HEK293 (cell line): Measurements from ENCODE around the gene MBNL2.
A peak's percentile ranks its signal among the peaks of the same experiment; 100 is the strongest.
"Not testable (repeated sequence)": the region's sequence is repeated elsewhere in the genome, so short reads cannot be mapped to it uniquely, and the experiment has no call there.

Experiments used
- CTCF ChIA-PET: fragments of 350-600 bp; formaldehyde crosslinking; extraction: SDS; loops from one replicate; lab custom pipeline; 2021; ENCODE audit warnings: antibody characterized with exemption; lab: Yijun Ruan, JAX
- POLR2A ChIA-PET: fragments of 300-600 bp; formaldehyde crosslinking; extraction: SDS; loops from one replicate; lab custom pipeline; 2020; ENCODE audit warnings: antibody characterized with exemption, inconsistent platforms; lab: Yijun Ruan, JAX
- H3K27ac ChIP-seq: fragments of 200-500 bp; sonication (Bioruptor generic); 2 replicates; pipeline ENCODE4 v1.5.1; 2014; ENCODE audit warnings: low read depth, low read length, control low read depth, inconsistent platforms; ENCODE audit errors: extremely low read depth
- H3K36me3 ChIP-seq, 2 experiments: fragments of 200-500 bp in 1 of 2; sonication (Bioruptor generic) in 1 of 2; 1 replicate in 1 of 2; 2 replicates in 1 of 2; pipeline ENCODE4 v1.5.1; 2014 to 2017; ENCODE audit warnings: inconsistent platforms in 2 of 2, low read length in 2 of 2; ENCODE audit not compliant: control insufficient read depth in 2 of 2, insufficient read depth in 1 of 2
- H3K4me1 ChIP-seq: fragments of 200-500 bp; sonication (Bioruptor generic); 2 replicates; pipeline ENCODE4 v1.5.1; 2014; ENCODE audit warnings: mild to moderate bottlenecking, low read length, inconsistent platforms; ENCODE audit not compliant: control insufficient read depth, insufficient read depth
- H3K4me3 ChIP-seq: 2 replicates; pipeline ENCODE4 v1.5.1; 2011; ENCODE audit warnings: low read depth, mild to moderate bottlenecking, control low read depth, low read length, moderate library complexity
- H3K9me3 ChIP-seq: fragments of 200-500 bp; sonication (Bioruptor generic); 2 replicates; pipeline ENCODE4 v1.5.1; 2014; ENCODE audit warnings: low read depth, low read length, inconsistent platforms; ENCODE audit not compliant: control insufficient read depth, insufficient read depth
- MZF1 ChIP-seq: fragments of 450-650 bp; formaldehyde crosslinking; IDR thresholded peaks from 2 replicates; pipeline ENCODE4 v1.5.1; 2017; ENCODE audit warnings: missing biosample characterization, missing genetic modification characterization, borderline replicate concordance
- SALL2 ChIP-seq: fragments of 450-650 bp; formaldehyde crosslinking; IDR thresholded peaks from 2 replicates; pipeline ENCODE4 v1.5.0; 2017; ENCODE audit warnings: missing biosample characterization, mild to moderate bottlenecking, missing genetic modification characterization, borderline replicate concordance
- SCRT2 ChIP-seq: fragments of 450-650 bp; formaldehyde crosslinking; IDR thresholded peaks from 2 replicates; pipeline ENCODE4 v1.5.1; 2016; ENCODE audit warnings: missing biosample characterization, missing genetic modification characterization
- SP2 ChIP-seq: fragments of 450-650 bp; formaldehyde crosslinking; IDR thresholded peaks from 2 replicates; pipeline ENCODE4 v1.5.1; 2016; ENCODE audit warnings: missing biosample characterization, missing genetic modification characterization
- WT1 ChIP-seq: fragments of 450-650 bp; formaldehyde crosslinking; IDR thresholded peaks from 2 replicates; pipeline ENCODE4 v1.5.1; 2016; ENCODE audit warnings: missing biosample characterization, missing genetic modification characterization
- YY1 ChIP-seq: fragments of 450-650 bp; formaldehyde crosslinking; IDR thresholded peaks from 2 replicates; pipeline ENCODE4 v1.5.1; 2018; ENCODE audit warnings: missing biosample characterization, missing genetic modification characterization
- ZBTB6 ChIP-seq: fragments of 450-650 bp; formaldehyde crosslinking; IDR thresholded peaks from 2 replicates; pipeline ENCODE4 v1.5.1; 2017; ENCODE audit warnings: missing biosample characterization, missing genetic modification characterization
- ZNF10 ChIP-seq: fragments of 450-650 bp; formaldehyde crosslinking; IDR thresholded peaks from 2 replicates; pipeline ENCODE4 v1.5.1; 2017; ENCODE audit warnings: missing biosample characterization, missing genetic modification characterization
- ZNF114 ChIP-seq: fragments of 450-650 bp; formaldehyde crosslinking; IDR thresholded peaks from 2 replicates; pipeline ENCODE4 v1.5.0; 2017; ENCODE audit warnings: missing biosample characterization, missing genetic modification characterization
- ZNF140 ChIP-seq: fragments of 450-650 bp; formaldehyde crosslinking; IDR thresholded peaks from 2 replicates; pipeline ENCODE4 v1.5.1; 2016; ENCODE audit warnings: missing biosample characterization, missing genetic modification characterization
- ZNF184 ChIP-seq: fragments of 450-650 bp; IDR thresholded peaks from 2 replicates; pipeline ENCODE4 v1.5.1; 2018; ENCODE audit warnings: missing biosample characterization, mild to moderate bottlenecking, missing genetic modification characterization
- ZNF223 ChIP-seq: fragments of 450-650 bp; formaldehyde crosslinking; IDR thresholded peaks from 2 replicates; pipeline ENCODE4 v1.5.1; 2016; ENCODE audit warnings: missing biosample characterization, missing genetic modification characterization
- ZNF23 ChIP-seq: fragments of 450-650 bp; formaldehyde crosslinking; IDR thresholded peaks from 2 replicates; pipeline ENCODE4 v1.5.1; 2016; ENCODE audit warnings: missing biosample characterization, missing genetic modification characterization, borderline replicate concordance
- ZNF324 ChIP-seq: fragments of 450-650 bp; formaldehyde crosslinking; IDR thresholded peaks from 2 replicates; pipeline ENCODE4 v1.5.1; 2016; ENCODE audit warnings: missing biosample characterization, missing genetic modification characterization
- ZNF530 ChIP-seq: fragments of 450-650 bp; formaldehyde crosslinking; IDR thresholded peaks from 2 replicates; pipeline ENCODE4 v1.5.1; 2016; ENCODE audit warnings: low read depth, missing biosample characterization, missing genetic modification characterization
- ZNF692 ChIP-seq: fragments of 450-650 bp; formaldehyde crosslinking; IDR thresholded peaks from 2 replicates; pipeline ENCODE4 v1.5.1; 2016; ENCODE audit warnings: missing biosample characterization, missing genetic modification characterization
- ZSCAN16 ChIP-seq: fragments of 450-650 bp; formaldehyde crosslinking; IDR thresholded peaks from 2 replicates; pipeline ENCODE4 v1.5.1; 2016; ENCODE audit warnings: missing biosample characterization, missing genetic modification characterization
- TF ChIP-seq, protein P1 (sequence below): fragments of 450-650 bp; formaldehyde crosslinking; optimal IDR thresholded peaks from 2 replicates; pipeline ENCODE3; 2016; ENCODE audit warnings: missing biosample characterization, mild to moderate bottlenecking, missing genetic modification characterization
- TF ChIP-seq, protein P2 (sequence below): fragments of 450-650 bp; formaldehyde crosslinking; IDR thresholded peaks from 2 replicates; pipeline ENCODE4 v1.5.1; 2017; ENCODE audit warnings: missing biosample characterization, missing genetic modification characterization

Gene MBNL2

GRCh38 chr13:97202761-97203160 lies 19.4 kb upstream of the MBNL2 start (continued):
- TF ChIP-seq SCRT2 (tag by site-specific recombination), result no peak
- TF ChIP-seq, protein P1, sequence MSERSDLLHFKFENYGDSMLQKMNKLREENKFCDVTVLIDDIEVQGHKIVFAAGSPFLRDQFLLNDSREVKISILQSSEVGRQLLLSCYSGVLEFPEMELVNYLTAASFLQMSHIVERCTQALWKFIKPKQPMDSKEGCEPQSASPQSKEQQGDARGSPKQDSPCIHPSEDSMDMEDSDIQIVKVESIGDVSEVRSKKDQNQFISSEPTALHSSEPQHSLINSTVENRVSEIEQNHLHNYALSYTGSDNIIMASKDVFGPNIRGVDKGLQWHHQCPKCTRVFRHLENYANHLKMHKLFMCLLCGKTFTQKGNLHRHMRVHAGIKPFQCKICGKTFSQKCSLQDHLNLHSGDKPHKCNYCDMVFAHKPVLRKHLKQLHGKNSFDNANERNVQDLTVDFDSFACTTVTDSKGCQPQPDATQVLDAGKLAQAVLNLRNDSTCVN (tag by site-specific recombination), result no peak

GRCh38 chr13:97205465-97205864 lies 16.7 kb upstream of the MBNL2 start:
- H3K9me3 ChIP-seq, result no peaks in the 10 kb centered on the region
- no peaks in the 10 kb centered on the region for H3K4me1 ChIP-seq
- H3K36me3 ChIP-seq, result no peaks in the 10 kb centered on the region
- CTCF ChIA-PET, result no interaction called here
- H3K27ac ChIP-seq, result no peak overlapping the region
- no peak overlapping the region for H3K4me3 ChIP-seq
- TF ChIP-seq ZNF23, result no peak
- no peak for TF ChIP-seq ZNF114
- no peak for TF ChIP-seq ZBTB6
- TF ChIP-seq ZNF530, result no peak
- TF ChIP-seq SP2 (tag by site-specific recombination), result no peak
- TF ChIP-seq ZNF223 (tag by site-specific recombination), result no peak
- no peak for TF ChIP-seq MZF1 (tag by site-specific recombination)
- no peak for TF ChIP-seq SALL2 (tag by site-specific recombination)
- TF ChIP-seq, protein P2, sequence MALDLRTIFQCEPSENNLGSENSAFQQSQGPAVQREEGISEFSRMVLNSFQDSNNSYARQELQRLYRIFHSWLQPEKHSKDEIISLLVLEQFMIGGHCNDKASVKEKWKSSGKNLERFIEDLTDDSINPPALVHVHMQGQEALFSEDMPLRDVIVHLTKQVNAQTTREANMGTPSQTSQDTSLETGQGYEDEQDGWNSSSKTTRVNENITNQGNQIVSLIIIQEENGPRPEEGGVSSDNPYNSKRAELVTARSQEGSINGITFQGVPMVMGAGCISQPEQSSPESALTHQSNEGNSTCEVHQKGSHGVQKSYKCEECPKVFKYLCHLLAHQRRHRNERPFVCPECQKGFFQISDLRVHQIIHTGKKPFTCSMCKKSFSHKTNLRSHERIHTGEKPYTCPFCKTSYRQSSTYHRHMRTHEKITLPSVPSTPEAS (tag by site-specific recombination), result no peak
- TF ChIP-seq ZNF184 (tag by site-specific recombination), result no peak
- TF ChIP-seq ZNF324 (tag by site-specific recombination), result no peak
- TF ChIP-seq, all 188 proteins: peak for 0
- POLR2A ChIA-PET, result no interaction called here

- POLR2A ChIA-PET, result no interaction called here
- Histone ChIP-seq H3K36me3 (no peaks in the 10 kb centered on the region), H3K9me3 (no peaks in the 10 kb centered on the region), H3K27ac (no peak overlapping the region), H3K4me1 (no peaks in the 10 kb centered on the region), H3K4me3 (no peak overlapping the region)
- TF ChIP-seq ZNF692 (tag by site-specific recombination) (no peak), ZNF10 (tag by site-specific recombination) (no peak), ZNF140 (tag by site-specific recombination) (no peak), YY1 (tag by site-specific recombination) (no peak), WT1 (peak; percentile 90), ZNF223 (tag by site-specific recombination) (no peak), ZSCAN16 (no peak)
- CTCF ChIA-PET, result interaction anchor here (0.8 to 1.0 kb wide), 2 partner anchors 94 to 153 kb away, joined by 3 to 4 read pairs; no protein-coding TSS in a partner anchor
Observed at GRCh38 chr13:97205982-97206381, 16.2 kb upstream of the MBNL2 start.

GRCh38 chr13:97207252-97207651 lies 14.9 kb upstream of the MBNL2 start:
- H3K4me3 ChIP-seq, H3K9me3 ChIP-seq, CTCF ChIA-PET, H3K4me1 ChIP-seq, H3K36me3 ChIP-seq, POLR2A ChIA-PET, H3K27ac ChIP-seq: not testable (repeated sequence)
